Stimulated activated CD4-positive, alpha-beta T cell treated with anti-CD3 and anti-CD28 coated beads, Interleukin-12 subunit alpha, Interleukin-12 subunit beta, amount 100 ng/mL, for 48 hours (primary cell): ENCODE results near the gene AKAP7.
"Not testable (repeated sequence)": the region's sequence is repeated elsewhere in the genome, so short reads cannot be mapped to it uniquely, and the experiment has no call there.

Experiments used
- DNase-seq, 3 donors: peaks; one replicate each; pipeline ENCODE4 v3.0.0-alpha.2; 2020; ENCODE audit warnings: low read depth in 2 of 3, low spot score in 1 of 3

AKAP7 gene

GRCh38 chr6:131251590-131252199 is 116.4 kb downstream of the AKAP7 start:
- no peak for DNase-seq

DNA sequence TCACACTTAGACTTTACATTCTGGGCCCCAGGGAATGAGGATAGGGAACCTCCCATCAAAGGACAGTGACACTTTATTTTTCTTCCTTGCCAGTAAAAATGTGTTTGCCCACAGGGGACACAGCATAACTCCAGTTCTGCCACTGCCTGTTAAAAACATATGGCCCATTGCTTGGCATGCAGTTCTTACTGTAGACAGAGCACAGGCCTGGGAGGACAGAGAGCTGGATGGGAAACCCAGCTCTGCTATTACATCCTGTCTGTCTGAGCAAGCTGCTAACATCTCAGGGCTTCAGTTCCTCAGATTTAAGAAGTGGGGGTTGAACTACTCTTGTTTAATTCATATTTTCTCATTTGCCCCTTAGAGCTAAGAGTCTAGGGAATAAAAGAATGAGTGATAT is 120.2 kb downstream of the AKAP7 start:
- DNase-seq, result no peak

- no peak for DNase-seq
These were observed 120.6 kb downstream of the AKAP7 start for GRCh38 chr6:131255911-131256310.

DNA sequence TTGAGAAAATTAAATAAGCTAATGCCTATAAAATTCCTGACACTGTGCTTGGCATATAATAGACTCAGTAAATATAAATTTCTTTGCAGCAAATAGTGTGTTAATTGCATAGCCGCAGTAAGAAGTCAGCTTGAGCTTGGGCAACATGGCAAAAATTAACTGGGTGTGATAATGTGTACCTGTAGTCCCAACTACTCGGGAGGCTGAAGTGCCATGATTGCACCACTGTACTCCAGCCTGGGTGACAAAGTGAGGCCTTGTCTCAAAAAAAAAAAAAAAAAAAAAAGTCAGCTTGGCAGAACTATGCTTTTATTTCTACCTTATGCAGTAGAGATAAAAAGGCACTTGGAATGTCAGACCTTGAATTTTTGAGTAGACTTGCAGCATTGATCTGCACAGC is 121.8 kb downstream of the AKAP7 start:
- DNase-seq, result no peak

GRCh38 chr6:131258010-131258652 is 122.9 kb downstream of the AKAP7 start:
- no peak for DNase-seq

DNA sequence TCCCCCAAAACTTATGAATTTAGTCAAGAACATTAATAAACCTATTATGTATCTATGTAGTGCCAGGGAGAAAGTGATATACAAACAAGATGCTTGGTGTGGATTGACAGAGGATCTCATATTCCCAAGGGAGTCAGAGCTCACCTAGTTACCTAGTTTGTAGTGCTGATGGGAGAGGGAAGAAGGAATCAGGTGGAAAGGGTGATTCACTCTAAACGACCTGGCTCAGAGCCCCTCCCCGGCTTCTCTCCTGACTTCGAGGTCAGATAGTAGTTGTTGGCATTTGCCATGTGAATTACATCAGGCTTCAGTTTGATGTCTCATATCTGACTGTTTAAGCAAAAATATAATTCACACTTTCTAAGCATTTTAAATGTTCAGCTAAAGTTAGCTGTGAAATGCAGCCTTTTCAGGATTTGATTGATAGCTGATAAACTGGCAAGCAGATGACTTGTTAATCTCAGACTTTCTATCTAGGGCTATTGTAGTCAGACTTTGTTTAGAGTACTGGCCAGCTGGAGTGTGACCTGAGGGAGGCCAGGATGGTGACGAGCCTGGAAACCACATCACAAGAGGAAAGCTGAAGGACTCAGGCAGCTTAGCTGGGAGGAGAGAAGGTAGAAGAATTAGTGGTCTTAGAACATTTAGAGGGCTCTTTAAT is 123.7 kb downstream of the AKAP7 start:
- DNase-seq, result no peak

DNA sequence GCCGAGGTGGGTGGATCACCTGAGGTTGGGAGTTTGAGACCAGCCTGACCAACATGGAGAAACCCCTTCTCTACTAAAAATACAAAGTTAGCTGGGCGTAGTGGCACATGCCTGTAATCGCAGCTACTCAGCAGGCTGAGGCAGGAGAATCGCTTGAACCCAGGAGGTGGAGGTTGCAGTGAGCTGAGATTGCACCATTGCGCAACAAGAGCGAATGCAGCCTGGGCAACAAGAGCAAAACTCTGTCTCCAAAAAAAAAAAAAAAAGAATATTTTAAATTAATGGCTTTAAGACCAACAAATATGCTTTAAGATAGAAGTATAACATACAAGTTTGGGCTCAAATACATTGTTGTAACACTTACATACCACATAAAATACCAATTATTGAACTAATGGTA is 125.7 kb downstream of the AKAP7 start:
- not testable (repeated sequence) for DNase-seq

DNA sequence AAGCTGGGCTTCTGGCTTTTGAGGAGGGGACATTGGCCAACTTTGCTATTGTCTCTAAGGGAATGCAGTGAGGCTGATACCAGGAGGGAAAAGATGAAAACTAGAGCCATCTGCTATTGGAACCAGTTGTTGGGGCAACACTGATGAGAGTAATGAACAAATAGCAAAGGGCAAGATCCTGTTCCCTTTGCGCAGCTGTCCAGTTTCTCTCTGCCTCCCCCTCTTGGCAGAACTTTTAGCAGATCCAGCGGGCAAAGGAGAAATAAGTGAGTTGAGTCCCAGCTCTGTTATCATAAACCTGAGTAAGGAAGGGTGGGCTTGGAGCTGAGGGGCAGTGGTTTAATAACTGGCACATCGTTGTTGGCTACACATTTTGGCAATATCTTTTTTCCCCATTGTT is 126.8 kb downstream of the AKAP7 start:
- DNase-seq, result no peak

DNA sequence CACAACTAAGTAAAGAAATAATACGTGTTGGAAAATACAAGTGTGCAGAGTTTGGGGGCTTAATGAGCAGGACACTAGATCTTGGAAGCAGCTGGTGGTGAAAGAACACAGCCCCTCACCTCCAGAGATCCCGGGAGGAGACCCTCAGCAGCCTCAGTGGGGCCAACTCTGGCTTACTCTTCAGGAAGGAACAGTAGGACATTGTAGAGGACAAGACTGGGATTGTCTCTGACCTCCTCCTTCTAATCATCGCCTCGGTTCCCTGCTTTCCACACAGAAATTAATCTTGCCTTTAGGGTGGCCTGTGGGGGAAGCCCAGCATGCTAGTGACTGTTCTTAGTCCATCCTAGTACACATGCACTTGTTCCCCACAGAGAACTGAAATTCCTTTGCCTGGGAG is 130.7 kb downstream of the AKAP7 start:
- DNase-seq, result no peak

- DNase-seq, result no peak
These were observed 133.0 kb downstream of the AKAP7 start for GRCh38 chr6:131268303-131268702.

- no peak for DNase-seq
These were observed 134.5 kb downstream of the AKAP7 start for GRCh38 chr6:131269565-131270391.

DNA sequence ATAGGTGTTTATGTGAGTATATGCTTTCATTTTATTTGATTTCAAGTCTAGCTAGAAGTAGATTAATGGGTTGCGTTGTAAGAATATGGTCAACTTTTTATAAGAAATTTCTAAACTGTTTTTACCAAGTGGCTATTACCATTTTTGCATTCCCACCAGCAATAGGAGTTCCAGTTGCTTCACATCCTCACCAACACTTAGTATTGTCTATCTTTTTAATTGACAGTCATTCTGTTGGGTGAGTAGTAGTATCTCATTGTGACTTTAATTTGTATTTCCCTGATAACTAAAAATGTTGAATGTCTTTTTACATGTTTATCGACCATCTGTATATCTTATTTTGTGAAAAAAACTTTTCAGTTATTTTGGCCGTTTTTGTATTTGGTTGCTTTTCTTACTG is 135.3 kb downstream of the AKAP7 start:
- no peak for DNase-seq

GRCh38 chr6:131275273-131275672 is 140.0 kb downstream of the AKAP7 start:
- DNase-seq, result no peak

DNA sequence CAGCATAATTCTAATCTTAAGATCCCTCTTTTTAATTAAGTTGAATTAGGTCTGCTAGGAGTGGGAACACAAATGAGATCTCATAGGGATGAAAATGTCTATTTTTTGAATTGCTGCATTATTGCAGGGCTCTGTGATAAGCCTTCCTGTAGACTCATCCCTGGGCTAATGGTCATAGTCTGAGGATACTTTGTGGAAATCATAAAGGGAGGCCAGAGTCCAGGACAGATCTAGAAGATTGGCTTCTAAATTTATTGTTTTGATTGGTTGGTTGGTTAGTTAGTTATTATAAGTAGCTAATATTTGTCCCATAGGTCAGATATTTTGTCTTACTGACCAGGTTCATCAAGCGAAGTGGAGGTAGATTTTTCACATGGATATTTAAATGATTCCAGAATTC is 142.3 kb downstream of the AKAP7 start:
- no peak for DNase-seq

- DNase-seq, result peak; percentile 20 to 44 (median 25)
These were observed 146.4 kb downstream of the AKAP7 start for GRCh38 chr6:131281471-131282270.

DNA sequence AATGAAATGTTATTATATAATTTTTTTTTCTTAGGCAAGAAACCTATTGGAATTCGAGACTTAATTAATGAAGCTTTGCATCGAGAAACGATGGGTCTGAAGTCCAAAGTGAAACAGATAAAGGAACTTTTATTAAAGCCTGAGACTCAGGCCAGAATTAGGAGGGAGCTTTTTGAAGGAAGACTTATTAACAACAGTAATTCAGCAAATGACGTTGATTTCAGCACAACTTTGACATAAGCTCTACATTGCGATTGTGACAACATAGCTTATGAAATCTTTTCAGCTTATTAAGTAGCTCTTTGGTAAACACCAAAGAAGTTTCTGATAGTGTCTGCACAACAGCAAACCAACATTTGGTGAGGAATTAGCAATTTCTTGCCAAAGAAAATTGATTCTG is 147.1 kb downstream of the AKAP7 start:
- no peak for DNase-seq

GRCh38 chr6:131283466-131284175 is 148.4 kb downstream of the AKAP7 start:
- no peak for DNase-seq

GRCh38 chr6:131285548-131285947 is 150.3 kb downstream of the AKAP7 start:
- no peak for DNase-seq

DNA sequence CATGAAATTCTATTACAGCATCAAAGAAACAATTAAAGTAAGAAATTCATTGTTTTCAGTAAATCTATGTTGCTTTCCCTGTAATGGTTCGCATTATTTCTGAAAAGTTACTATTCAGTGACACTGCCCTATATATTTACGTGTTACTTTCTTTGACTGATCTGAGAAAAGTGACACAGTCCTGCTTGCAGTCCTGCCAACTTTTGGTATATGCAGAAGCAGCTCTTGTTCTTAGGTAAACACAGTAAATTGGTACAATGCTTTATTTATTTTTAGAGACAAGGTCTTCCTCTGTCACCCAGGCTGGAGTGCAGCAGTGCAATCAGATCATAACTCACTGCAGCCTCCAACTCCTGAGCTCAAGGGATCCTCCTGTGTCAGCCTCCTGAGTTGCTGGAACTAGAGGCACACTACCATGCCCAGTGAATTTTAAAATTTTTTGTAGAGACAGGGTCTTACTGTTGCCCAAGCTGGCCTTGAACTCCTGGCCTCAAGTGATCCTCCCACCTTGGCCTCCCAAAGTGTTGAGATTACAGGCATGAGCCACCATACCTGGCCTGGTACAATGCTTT is 151.3 kb downstream of the AKAP7 start:
- DNase-seq, result no peak

GRCh38 chr6:131288214-131288613 is 152.9 kb downstream of the AKAP7 start:
- no peak for DNase-seq
